HG03457 (cell line): Measurements from ENCODE around the gene CD151.
A peak's percentile ranks its signal among the peaks of the same experiment; 100 is the strongest.

Experiments
- ATAC-seq: cut with Tn5 transposase; IDR thresholded peaks from one replicate; pipeline ENCODE4 v1.9.1; 2021; ENCODE audit warnings: moderate number of reproducible peaks; ENCODE audit not compliant: unreplicated experiment

The CD151 gene

DNA sequence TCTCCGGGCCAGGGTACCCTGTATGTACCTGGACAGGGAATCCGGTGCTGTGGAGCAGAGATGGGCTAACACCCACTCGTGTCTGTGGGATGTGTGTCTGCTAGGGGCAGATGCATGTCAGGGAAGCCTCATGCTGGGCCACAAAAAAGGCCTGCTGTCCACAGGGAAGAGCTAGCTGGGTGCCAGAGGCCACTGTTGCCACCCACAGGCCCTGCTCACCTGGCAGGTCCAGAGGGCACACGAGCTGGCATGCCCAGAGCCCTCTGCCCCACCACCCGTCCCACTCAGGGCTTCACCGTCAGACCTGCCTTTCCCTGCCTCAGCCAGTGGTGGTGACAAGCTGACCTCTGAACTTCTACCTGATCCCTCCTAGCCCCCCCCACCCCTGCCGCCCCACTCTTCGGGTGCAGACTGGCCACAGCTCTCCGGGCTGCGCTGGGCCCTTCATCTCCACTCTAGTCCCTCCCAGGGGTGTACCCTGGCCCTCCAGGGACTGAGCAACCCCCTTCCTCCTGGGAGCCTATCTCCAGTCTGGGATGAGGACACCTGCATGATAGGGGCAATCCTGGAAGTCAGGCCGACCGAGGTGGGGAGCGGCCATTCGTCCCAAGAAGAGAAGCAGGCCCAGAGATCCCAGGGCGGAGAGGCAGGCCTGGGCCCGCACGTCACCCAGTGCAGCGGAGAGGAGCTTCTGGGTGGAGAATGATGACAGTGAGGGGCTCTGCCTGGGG, 36.0 kb upstream of the CD151 start:
- no peak for ATAC-seq

DNA sequence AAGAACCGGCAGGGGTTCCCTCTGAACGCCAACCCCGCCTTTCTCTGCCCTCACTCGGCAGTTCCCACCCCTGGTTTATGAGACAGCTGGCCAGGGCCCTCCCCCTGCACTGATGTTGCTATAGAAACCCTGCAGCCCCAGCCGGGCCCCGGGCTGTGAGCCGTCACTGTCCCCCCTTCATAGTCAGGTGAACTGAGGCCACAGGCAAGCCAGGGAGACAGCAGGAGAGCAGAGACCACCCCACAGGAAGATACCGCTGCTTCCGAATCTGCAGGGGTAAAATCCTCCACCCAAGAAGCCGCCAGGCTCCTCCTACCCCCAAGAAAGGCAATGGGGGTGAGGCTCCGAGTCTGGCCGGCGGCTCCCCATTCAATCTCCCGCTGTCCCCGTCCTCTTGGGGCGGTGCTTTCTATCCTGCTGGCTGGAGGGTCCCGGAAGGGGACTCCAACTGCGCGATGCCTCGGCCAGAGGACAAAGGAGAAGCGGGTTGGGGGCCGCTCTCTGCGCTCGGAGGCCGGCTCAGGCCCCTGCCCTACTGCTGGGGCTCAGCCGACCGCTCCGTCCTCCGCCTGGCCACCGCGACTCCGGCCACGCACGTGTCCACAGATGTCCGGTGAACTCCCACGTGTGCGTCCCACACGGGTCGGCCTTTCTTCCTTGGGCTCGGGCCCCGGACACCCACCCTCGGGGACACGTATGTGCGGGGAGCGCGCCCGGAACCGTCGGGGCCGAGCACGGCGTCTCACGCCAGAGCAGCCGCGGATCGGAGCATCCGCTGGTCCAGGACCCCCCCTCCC, 35.3 kb upstream of the CD151 start:
- peak; percentile 26 for ATAC-seq

DNA sequence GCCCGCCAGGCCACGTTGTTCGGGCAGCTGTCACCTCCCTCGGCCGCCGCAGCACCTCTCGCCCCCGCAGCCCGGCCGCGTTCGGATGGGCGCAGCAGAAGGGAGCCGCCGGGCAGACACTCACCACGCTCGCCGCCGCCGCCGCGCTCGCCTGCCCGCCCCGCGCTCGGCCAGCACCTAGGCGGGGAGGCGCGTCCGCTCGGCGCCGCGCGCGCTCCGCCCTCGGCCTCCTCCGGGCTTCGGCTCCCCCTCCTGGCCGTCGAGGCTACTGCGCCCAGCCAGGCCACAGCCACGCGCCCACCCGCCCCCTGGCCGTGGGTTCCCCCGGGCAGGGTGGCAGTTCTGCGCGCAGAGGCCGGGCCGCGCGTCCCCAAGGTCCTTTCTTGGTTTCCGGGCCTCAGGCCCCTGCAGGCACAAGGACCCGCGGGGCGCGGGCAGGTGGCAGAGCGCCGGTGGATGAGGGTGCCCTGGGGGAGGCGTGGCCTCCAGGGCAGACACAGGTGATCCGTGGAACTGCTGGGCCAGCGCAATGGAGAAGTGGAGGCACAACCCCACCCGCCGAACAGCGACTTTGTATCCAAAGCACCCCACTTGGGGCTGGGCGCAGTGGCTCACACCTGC, 34.5 kb upstream of the CD151 start, which contains the start of gene SLC25A22:
SLC25A22 (minus strand) TSS at position 189 of the 621 bp plus-strand sequence. CDS start 3,275 bp downstream, outside the sequence.
- peak; percentile 35 for ATAC-seq

DNA sequence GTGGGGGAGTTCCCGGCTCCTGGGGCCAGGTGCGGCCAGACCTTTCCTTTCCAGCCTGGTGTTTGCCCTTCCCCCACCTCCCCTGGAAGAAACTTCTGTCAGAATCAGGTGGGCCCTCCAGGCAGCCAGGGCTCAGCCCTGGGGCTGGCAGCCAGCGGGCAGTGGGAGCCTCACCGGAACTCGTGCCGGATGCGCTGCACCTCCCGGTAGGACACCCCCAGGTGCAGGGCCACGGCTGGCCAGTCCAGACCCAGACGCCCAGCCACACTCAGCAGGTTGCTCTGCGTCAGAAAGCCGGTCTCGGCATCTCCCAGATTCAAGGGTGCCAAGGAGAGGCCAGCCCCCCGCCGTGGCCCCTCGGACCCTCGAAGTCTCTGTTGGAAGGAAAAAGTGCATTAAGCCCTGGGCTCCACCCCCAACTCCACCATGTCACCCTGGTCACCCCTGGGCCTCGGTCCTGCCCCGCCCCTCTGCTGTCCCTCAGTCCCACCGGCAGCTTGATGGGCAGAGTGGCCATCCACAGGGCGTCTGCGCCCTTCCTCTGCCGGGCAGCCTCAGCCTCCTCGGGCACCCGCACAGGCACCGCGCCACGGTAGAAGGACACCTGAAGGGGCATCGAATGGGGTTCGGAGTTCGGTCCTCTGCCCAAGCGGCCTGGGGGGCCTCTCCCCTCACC, 33.0 kb upstream of the CD151 start:
- no peak for ATAC-seq

DNA sequence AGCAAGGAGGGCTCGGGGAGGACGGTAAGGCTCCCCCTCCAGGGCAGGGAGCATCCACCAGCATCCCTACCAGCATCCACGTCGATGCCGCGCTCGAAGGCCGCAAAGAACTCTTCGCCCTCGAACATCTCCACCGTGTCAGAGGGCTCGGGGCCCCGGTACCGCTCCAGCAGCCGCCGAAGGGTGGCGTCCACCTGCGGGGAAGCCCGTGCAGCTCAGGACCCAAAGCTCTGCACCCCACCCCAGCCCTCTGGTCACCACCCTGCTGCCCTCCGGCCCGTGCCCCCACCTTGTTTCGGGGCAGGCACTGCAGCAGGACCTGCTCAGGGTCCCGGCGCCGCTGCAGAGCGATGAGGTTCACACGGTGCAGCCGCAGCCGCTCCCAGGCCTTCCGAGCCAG, 32.3 kb upstream of the CD151 start:
- ATAC-seq = no peak

DNA sequence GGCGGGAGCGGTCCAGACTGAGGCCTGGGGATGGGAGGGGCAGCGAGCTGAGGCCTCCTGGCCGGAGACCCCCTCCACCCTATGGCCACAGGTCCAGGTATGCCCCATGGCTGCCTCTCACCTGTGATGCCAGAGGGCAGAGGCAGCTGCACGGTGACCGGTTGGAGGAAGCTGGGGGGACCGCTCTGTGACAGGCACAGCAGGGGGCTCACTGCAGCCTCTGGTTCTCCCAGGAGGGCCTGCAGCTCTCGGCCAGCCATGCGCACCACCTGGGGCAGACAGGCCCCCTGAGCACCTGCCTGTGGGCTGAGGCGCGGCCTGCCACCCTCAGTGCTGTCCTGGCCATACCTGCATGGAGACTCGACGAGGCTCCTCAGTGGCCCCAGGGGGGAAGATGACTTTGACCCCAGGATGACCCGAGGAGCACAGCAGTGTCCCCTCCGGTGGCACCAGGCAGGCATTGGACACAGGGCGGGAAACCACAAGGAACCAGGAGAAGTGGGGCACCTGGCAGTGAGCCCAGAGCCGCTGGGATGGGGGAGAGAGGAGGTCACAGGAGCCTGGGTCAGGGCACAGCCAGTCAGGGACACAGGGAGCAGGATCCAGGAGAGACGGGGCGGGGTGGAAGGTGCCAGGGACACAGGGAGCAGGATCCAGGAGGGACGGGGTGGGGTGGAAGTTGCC, 31.5 kb upstream of the CD151 start:
- ATAC-seq = no peak

GRCh38 chr11:802018-802617, 30.6 kb upstream of the CD151 start:
- ATAC-seq = no peak

GRCh38 chr11:802693-803466, 29.9 kb upstream of the CD151 start:
- no peak for ATAC-seq

DNA sequence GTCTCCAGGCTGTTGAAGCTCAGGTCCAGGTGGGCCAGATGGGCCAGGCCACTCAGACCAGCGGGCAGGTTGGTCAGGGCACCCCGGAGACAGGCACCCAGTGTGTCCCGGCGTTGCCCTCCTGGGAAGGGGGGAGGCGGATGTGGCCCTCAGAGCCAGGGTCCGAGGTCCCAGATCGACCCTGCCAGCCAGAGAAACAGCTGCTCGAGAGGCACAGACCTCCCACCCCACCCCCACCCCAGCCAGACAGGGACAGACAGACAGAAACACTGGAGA, 29.3 kb upstream of the CD151 start:
- ATAC-seq = no peak

GRCh38 chr11:803770-804598, 28.8 kb upstream of the CD151 start:
- no peak for ATAC-seq

DNA sequence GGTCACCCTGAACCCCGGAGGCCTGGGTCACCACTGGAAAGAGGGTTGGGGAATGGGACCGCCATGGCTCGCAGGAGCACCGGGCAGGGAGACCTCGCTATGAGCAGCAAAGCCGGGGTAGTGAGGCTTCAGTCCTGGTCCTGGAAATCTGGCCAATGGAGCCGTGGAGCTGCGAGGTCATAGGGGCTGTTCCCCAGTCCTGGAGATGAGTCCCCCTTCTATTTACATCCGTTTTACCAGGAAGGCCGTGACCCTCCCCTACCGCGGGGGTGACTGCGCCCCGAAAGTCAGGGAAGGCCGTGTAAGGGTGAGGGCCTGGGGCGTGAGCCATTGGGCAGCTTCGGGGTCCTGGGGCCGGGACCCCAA, 28.2 kb upstream of the CD151 start:
- ATAC-seq = no peak

GRCh38 chr11:808427-809286, 24.1 kb upstream of the CD151 start:
- no peak for ATAC-seq

DNA sequence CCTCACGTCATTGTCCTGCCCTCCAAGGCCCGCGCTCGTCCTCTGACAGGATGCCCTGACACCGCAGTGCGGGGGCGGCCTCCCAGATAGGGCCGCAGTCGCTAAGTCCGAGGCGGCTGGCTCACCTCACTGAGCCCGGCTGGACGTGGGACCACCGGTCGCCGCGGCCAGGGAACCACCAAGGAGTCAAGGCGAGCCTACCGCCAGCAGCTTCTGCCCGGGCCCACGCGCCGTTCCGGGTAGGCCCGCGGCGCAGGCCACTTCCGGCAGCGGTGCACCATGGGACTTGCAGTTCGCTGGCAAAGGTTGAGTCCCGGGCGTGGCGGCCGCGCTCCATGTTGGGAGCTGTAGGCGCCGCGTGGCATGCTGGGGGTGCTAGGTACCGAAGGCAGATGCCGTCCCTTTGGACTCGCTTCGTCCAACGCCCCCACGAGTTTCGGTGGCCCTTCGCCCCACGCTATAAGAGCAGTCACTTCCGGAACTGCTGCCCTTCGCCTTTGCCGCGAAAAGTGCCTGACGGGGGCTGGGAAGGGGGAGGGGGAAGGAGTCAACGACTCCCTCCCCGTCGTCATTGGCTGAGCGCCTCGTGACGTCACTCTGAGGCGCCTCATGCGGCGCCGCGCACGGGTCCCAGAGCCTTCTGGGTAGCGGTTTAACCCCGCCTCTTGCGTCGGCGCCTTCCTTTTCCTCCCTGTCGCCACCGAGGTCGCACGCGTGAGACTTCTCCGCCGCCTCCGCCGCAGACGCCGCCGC, 23.3 kb upstream of the CD151 start, which contains the start of gene RPLP2:
RPLP2 (plus strand) TSS at position 681 of the 753 bp plus-strand sequence. CDS start 268 bp downstream, outside the sequence.
- ATAC-seq = peak; percentile 51

DNA sequence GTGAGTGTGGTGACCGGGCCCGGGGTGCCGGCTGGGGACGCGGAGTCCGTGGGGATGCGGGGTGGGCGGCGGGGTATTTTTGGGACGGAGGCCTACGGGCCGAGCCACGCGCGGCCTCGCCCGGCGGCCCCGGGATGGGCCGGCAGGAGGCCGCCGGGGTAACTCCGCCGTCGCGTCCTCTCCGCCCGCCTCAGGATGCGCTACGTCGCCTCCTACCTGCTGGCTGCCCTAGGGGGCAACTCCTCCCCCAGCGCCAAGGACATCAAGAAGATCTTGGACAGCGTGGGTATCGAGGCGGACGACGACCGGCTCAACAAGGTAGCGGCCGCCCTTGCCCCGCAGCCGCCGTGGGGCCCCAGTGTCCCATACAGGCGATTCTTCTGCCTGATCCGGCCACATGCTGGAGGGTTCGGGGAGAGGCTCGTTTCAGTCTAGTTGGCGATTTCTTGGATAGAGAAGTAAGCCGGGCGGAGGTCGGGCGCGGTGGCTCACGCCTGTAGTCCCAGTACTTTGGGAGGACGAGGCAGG, 22.6 kb upstream of the CD151 start:
- ATAC-seq = peak; percentile 1

DNA sequence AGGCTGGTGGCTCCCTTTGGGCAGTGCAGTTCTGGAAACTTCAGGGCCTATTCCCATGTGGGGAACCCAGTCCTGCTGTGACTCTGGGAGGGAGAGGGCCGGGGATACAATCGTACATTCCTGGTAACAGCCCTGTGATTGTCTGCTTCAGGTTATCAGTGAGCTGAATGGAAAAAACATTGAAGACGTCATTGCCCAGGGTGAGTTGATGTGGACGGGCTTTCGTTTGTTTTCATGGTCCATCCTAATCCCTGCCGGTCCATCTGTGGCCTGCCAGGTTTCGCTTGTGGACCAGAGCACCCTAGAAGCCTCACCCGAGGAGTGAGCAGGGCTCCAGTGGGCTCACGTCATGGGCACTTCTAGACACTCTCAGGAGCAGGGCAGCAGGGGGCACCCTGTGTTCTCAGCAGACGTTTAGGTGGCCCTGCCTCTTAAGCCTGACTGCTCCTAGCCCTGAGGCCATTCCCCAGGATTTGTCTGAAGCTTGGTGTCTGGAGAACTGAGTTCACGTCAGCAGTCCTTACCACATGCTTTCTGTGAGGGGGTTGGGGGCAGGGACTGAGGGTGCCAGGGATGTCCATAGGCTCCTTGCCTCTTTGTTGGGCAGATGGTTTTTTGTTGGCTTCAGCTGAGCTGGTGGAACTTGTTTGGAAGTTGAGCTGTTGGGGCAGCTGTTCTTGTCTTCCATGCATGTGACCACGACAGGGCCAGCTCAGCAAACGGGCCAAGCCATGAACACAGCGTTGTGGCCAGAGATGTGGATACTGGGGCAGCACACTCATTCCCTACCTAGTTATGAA, 21.1 kb upstream of the CD151 start:
- no peak for ATAC-seq

- no peak for ATAC-seq
These were observed 20.4 kb upstream of the CD151 start for GRCh38 chr11:812390-812789.
